ENCODE data around the gene CTSA.

The CTSA gene

GRCh38 chr20:45944151-45944964, 53.2 kb downstream of the CTSA start:
- no peak for DNase-seq

GRCh38 chr20:45944965-45945677, 54.0 kb downstream of the CTSA start:
- DNase-seq, result no peak

- DNase-seq, result no peak
Observed at GRCh38 chr20:45945678-45946148, 54.6 kb downstream of the CTSA start.

- DNase-seq, result no peak
Observed at GRCh38 chr20:45946149-45946970, 55.2 kb downstream of the CTSA start.

- no peak for DNase-seq
Observed at GRCh38 chr20:45947110-45947866, 56.2 kb downstream of the CTSA start.

- no peak for DNase-seq
Observed at GRCh38 chr20:45948261-45948733, 57.2 kb downstream of the CTSA start.
